GM12878 (cell line): ENCODE results near the gene SULF2.

Experiments
- POLR2A ChIP-seq: IDR thresholded peaks from 2 replicates; pipeline ENCODE4 v1.6.1; 2011; ENCODE audit warnings: low read depth, mild to moderate bottlenecking, low read length
- SREBF2 ChIP-seq: IDR thresholded peaks from 2 replicates; pipeline ENCODE4 v1.6.1; 2012; ENCODE audit warnings: mild to moderate bottlenecking, low read length
- SUPT20H ChIP-seq: IDR thresholded peaks from 2 replicates; pipeline ENCODE4 v1.6.1; 2011; ENCODE audit warnings: low read depth, mild to moderate bottlenecking, low read length, moderate library complexity, borderline replicate concordance; ENCODE audit not compliant: control insufficient read depth

DNA sequence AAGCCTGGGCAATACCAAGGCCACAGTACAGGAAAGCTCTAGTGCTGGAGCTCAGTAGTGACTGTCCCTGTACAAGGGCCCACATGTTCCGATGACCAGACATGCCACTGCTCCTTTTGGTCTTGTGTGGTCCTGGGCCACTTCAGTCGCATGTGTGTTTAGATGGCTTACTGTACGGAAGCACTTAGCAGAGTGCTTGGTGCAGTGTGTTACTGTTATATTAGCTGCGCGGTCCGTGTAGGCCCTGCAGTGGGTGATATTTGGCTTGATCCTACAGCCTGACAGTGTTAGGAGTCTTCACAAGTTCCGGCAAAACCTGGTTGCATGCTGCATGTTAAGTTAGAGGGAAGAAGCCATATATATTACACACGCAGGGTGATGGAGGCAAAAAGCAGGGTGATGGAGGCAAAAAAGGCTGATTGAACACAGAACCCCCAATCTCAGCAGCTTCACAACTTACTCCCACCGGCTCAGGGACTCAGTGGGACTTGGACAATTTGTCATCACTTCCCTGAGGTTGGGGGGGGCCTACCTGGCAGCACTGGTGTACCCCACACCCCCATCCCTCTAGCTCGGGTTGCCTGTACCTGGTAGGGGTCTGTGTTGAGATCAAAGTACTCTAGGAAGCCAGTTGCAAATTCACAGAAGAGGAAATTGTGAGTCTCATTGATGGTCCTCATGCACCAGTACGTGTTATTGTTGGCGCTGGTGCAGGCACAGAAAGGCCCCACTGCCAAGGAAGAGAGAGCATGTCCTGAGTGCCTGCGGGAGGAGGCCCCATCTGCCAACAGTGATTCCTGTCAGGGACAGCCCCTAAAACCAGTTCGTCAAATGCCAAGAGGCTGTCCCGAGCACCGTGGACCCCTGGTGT lies 122.6 kb downstream of the SULF2 start:
- TF ChIP-seq POLR2A (peak; percentile 14; the same call in 1 of the 2 replicates), SUPT20H (no peak), SREBF2 (no peak)
